Adrenal gland (tissue), 12 donors: ENCODE measurements around the gene MAD1L1. TPM values are rescaled to one million over a fixed set of nuclear protein-coding genes. Genes with fewer than 3 reads are reported as not detected.

ENCODE experiments used
- DNase-seq, 7 donors: peaks; one replicate each; pipeline ENCODE4 v3.0.0-alpha.2; 2019 to 2020
- H3K27ac ChIP-seq, 5 donors: fragments of 200-600 bp; sonication (generic) in 4 of 5; 1 replicate in 3 of 5; 2 replicates in 2 of 5; pipeline versions ENCODE4 v1.5.1 to v1.8.0; 2016 to 2020; ENCODE audit warnings: mild to moderate bottlenecking in 1 of 5
- H3K27me3 ChIP-seq: fragments of 200-600 bp; 2 replicates; pipeline ENCODE4 v1.8.0; 2021
- H3K36me3 ChIP-seq, 2 donors: fragments of 200-600 bp; replicated peaks in 1 of 2; 1 replicate in 1 of 2; 2 replicates in 1 of 2; pipeline versions ENCODE4 v1.5.1 to v1.8.0; 2018 to 2022
- H3K4me1 ChIP-seq, 2 donors: fragments of 200-600 bp; replicated peaks in 1 of 2; 1 replicate in 1 of 2; 2 replicates in 1 of 2; pipeline versions ENCODE4 v1.5.1 to v1.8.0; 2018 to 2021
- H3K4me3 ChIP-seq, 4 donors: fragments of 200-600 bp; sonication (generic) in 3 of 4; one replicate each; pipeline ENCODE4 v1.5.1; 2016 to 2018
- H3K9me3 ChIP-seq, 3 donors: fragments of 200-600 bp; sonication (generic) in 1 of 3; replicated peaks in 1 of 3; 1 replicate in 2 of 3; 2 replicates in 1 of 3; pipeline versions ENCODE4 v1.5.1 to v1.8.0; 2016 to 2021
- POLR2A ChIP-seq, 2 donors: fragments of 450-650 bp; IDR thresholded peaks; one replicate each; pipeline ENCODE4 v1.6.1; 2017; ENCODE audit warnings: antibody characterized with exemption in 2 of 2, mild to moderate bottlenecking in 2 of 2, moderate library complexity in 1 of 2
- WGBS, 4 donors: extraction: QIAGEN DNeasy Blood & Tissue Kit in 2 of 4; methylation state at CpG; one replicate each; pipeline versions ENCODE4 v1.1.5 to v1.1.7; 2013 to 2017; 5-methylcytosine and 5-hydroxymethylcytosine counted together
- intact Hi-C, 2 donors: fragments of 100-400 bp; cut with DNase I; formaldehyde crosslinking; loops; one replicate each; pipeline versions ENCODE4 v1.14.1 to v1.15.0; 2022 to 2023
- polyA plus RNA-seq, 3 donors: library from polyadenylated mRNA; stranded (reverse); fragments of 200-250 nt in 2 of 3; fragments of 350-450 nt in 1 of 3; fragmentation: Illumina TruSeq in 1 of 3; extraction: RNeasy Lipid Tissue Mini Kit (QIAGEN cat#74804) in 1 of 3; gene quantifications; one replicate each; pipeline ENCODE4 v1.2.3, GENCODE V29; 2013 to 2014
- total RNA-seq, 9 donors: library from RNA; depleted of rRNA in 4 of 9; stranded (reverse); fragments of >200 nt in 4 of 9; fragments of 120-200 nt in 1 of 9; fragmentation: NEBNext Ultra II Directional in 1 of 9; extraction: Animal tissue kit (Norgen Biotek cat#: 25700) in 1 of 9; gene quantifications; one replicate each; pipeline versions ENCODE4 v1.1.0 to v1.2.4, GENCODE V29; 2013 to 2023
- TF ChIP-seq, protein P1 (sequence below), 6 experiments: fragments of 450-650 bp in 4 of 6; fragments of 200-600 bp in 2 of 6; sonication (generic) in 1 of 6; IDR thresholded peaks; 1 replicate in 5 of 6; 2 replicates in 1 of 6; pipeline versions ENCODE4 v1.5.1 to v1.8.0; 2016 to 2021; ENCODE audit warnings: antibody characterized with exemption in 6 of 6, mild to moderate bottlenecking in 2 of 6, moderate library complexity in 1 of 6
- donor health status: healthy with polysubstance abuse.
- donor health status: Bipolar disorder and iron deficiency.
- donor health status: DM: yes; HTN: yes; CAD: no.
- donor health status: DM: no; HTN: no; CAD: no.
- donor health status: DM: no; HTN: no; CAD: no.
- donor health status: DM: yes; HTN: yes; CAD: no.

The MAD1L1 gene
- total and polyA plus RNA-seq, 12 donors = 6.7 to 87.7 (median 28.9) TPM

DNA sequence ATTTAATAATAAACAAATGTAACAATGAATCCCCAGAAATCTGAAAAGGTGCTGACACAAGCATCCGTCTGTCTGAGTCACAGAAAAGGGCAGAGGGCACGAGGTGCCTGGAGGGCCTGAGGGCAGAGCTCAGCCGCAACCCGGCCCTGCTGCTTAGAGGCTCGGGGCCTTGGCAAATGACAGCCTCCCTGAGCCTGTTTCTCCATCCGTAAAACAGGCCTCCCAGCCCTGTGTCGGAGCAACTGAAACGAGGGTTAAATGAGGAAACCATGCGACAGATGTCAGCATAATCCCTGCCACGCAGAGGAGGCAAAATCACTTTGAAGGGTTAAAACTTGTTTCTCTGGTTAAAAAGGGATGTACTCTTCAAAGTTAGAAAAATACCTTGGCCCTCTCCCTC, 34.2 kb upstream of the MAD1L1 start:
- Histone ChIP-seq H3K4me1 (no peaks in the 10 kb centered on the region), H3K27ac (no peak overlapping the region), H3K9me3 (no peaks in the 10 kb centered on the region), H3K36me3 (peaks cover 0 to 15% of the 10 kb centered on the region in 2 donors), H3K4me3 (no peak overlapping the region), H3K27me3 (no peaks in the 10 kb centered on the region)
- no peak for DNase-seq
- TF ChIP-seq, protein P1, sequence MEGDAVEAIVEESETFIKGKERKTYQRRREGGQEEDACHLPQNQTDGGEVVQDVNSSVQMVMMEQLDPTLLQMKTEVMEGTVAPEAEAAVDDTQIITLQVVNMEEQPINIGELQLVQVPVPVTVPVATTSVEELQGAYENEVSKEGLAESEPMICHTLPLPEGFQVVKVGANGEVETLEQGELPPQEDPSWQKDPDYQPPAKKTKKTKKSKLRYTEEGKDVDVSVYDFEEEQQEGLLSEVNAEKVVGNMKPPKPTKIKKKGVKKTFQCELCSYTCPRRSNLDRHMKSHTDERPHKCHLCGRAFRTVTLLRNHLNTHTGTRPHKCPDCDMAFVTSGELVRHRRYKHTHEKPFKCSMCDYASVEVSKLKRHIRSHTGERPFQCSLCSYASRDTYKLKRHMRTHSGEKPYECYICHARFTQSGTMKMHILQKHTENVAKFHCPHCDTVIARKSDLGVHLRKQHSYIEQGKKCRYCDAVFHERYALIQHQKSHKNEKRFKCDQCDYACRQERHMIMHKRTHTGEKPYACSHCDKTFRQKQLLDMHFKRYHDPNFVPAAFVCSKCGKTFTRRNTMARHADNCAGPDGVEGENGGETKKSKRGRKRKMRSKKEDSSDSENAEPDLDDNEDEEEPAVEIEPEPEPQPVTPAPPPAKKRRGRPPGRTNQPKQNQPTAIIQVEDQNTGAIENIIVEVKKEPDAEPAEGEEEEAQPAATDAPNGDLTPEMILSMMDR (IDR thresholded peaks at IDR 0.05) = no peak
- no peak for TF ChIP-seq POLR2A (IDR thresholded peaks at IDR 0.05)
- intact Hi-C loops = no loop called here
- 73 to 84% (median 81%) methylated on average over 10 of the region's 10 CpGs for WGBS, 4 donors

DNA sequence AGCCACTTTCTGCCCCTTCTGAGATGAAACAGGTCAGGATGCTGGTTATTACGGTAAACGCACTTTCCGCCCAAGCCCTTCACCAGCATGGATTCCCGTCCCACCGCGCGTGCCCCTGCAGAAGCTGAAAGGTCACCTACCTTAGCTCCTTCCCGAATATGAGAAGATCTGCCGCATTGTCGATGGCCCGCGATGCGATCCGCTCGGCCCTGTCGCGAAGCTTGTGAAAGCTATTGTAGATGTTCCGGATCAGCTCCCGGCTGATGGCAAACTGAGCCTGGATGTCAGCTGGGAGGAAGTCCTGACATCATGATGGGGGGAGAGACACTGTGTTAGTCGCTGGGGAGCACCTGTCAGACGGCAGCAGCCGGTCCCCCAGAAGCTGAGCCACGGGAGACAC, 31.4 kb upstream of the MAD1L1 start:
- DNase-seq = no peak
- no peaks in the 10 kb centered on the region for H3K36me3 ChIP-seq
- no peaks in the 10 kb centered on the region for H3K27me3 ChIP-seq
- TF ChIP-seq POLR2A (IDR thresholded peaks at IDR 0.05) = no peak
- TF ChIP-seq, protein P1 (IDR thresholded peaks at IDR 0.05) = no peak
- intact Hi-C loops = no loop called here
- H3K4me3 ChIP-seq = no peak overlapping the region
- no peaks in the 10 kb centered on the region for H3K4me1 ChIP-seq
- no peaks in the 10 kb centered on the region for H3K9me3 ChIP-seq
- WGBS, 4 donors = 96 to 97% (median 96%) methylated on average over 23 of the region's 23 CpGs
- no peak overlapping the region for H3K27ac ChIP-seq

DNA sequence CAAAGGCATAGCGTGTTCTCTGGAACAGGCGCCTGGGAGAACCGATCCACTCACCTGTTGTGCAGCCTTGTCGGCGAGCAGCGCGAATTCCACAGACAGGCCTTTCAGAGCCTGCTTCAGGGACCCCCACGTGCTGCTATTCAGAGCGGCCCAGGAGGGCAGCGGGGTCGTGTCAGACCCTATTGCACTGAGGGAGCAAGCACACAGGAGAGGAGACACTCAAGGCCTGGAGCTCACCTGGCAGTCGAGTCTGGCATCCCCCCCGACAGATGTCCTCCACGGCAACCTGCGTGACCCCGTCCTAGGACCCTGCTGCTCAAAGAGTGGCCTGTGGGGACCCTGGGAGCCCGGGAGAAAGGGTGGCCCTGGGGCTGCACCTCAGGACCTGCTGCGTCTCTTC, 30.4 kb upstream of the MAD1L1 start:
- Histone ChIP-seq H3K4me3 (no peak overlapping the region), H3K36me3 (no peaks in the 10 kb centered on the region), H3K9me3 (no peaks in the 10 kb centered on the region), H3K27ac (no peak overlapping the region), H3K4me1 (no peaks in the 10 kb centered on the region), H3K27me3 (no peaks in the 10 kb centered on the region)
- DNase-seq = no peak
- intact Hi-C loops = no loop called here
- 91 to 94% (median 93%) methylated on average over 9 to 18 of the region's 18 CpGs for WGBS, 4 donors
- TF ChIP-seq, protein P1 (IDR thresholded peaks at IDR 0.05) = no peak
- TF ChIP-seq POLR2A (IDR thresholded peaks at IDR 0.05) = no peak

DNA sequence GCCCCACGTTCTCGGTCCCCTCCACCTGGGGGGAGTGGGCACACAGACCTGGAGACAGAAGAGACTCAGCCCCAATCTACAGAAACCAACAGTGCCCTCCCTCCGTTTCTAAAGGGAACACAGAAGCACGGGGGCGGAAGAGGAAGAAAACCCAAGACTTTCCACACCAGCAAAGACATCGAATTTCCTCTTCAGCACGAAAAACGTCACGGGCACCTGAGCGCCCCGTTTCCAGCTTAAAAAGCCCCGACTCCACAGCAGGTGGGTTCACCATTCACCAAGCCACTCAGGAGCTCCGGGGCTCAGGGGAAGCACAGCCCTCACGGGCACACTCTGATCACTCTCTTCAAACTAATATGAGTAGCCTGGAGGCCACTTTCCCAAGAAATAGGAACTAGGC, 28.9 kb upstream of the MAD1L1 start:
- no peak for DNase-seq
- no peaks in the 10 kb centered on the region for H3K4me1 ChIP-seq
- H3K27ac ChIP-seq = peak overlapping the region in 1 of 5 donors; percentile 47
- WGBS, 4 donors = 73 to 84% (median 80%) methylated on average over 14 of the region's 14 CpGs
- no peaks in the 10 kb centered on the region for H3K27me3 ChIP-seq
- TF ChIP-seq, protein P1 (IDR thresholded peaks at IDR 0.05) = no peak
- no peak for TF ChIP-seq POLR2A (IDR thresholded peaks at IDR 0.05)
- intact Hi-C loops = no loop called here
- no peaks in the 10 kb centered on the region for H3K9me3 ChIP-seq
- H3K36me3 ChIP-seq = peaks cover 0 to 10% of the 10 kb centered on the region in 2 donors
- H3K4me3 ChIP-seq = no peak overlapping the region
